H7 (cell line): ENCODE results near the gene TDRD9. TPM values are rescaled to one million over a fixed set of nuclear protein-coding genes. Genes with fewer than 3 reads are reported as not detected.

ENCODE experiments used
- DNase-seq: peaks from one replicate; pipeline ENCODE4 v3.0.0; 2012
- H3K27me3 ChIP-seq: 2 replicates; pipeline ENCODE4 v1.6.0; 2011; ENCODE audit warnings: mild to moderate bottlenecking, low read length; ENCODE audit not compliant: control insufficient read depth, insufficient read depth
- H3K36me3 ChIP-seq: replicated peaks from 2 replicates; pipeline ENCODE4 v1.5.1; 2011; ENCODE audit warnings: low read length; ENCODE audit not compliant: control insufficient read depth, insufficient read depth
- H3K4me3 ChIP-seq: 2 replicates; pipeline ENCODE4 v1.5.1; 2011; ENCODE audit warnings: low read depth, mild to moderate bottlenecking, control low read depth, low read length, moderate library complexity; ENCODE audit not compliant: insufficient read depth
- total RNA-seq: library from RNA; depleted of rRNA; stranded (reverse); fragments of >200 nt; shearing (Covaris generic); gene quantifications from 2 replicates; pipeline ENCODE4 v1.2.3, GENCODE V29; 2014

The TDRD9 gene
- total RNA-seq, 1 experiment from 2014 or later, result not detected

DNA sequence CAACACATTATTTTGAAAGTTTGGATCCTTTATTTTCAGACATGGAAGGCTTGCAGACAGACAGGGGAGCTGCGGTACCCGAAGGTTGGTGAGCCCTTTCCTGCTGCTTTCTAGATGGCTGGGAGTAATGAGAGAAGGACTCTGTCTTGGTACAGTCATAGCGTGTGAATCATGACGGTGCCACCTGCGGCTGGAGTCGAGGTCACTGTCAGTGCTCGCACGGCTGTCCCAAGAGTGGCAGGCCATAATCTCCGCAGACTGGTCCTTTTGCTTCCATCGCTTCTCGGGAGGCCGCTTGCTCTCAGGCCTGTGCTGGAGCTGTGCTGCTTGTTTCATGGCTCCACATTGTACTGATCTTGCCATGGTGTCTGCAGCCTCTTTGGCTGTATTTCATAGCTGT, 78.9 kb downstream of the TDRD9 start:
- DNase-seq, result no peak
- no peaks in the 10 kb centered on the region for H3K36me3 ChIP-seq
- H3K4me3 ChIP-seq, result no peak overlapping the region
- H3K27me3 ChIP-seq, result no peaks in the 10 kb centered on the region

DNA sequence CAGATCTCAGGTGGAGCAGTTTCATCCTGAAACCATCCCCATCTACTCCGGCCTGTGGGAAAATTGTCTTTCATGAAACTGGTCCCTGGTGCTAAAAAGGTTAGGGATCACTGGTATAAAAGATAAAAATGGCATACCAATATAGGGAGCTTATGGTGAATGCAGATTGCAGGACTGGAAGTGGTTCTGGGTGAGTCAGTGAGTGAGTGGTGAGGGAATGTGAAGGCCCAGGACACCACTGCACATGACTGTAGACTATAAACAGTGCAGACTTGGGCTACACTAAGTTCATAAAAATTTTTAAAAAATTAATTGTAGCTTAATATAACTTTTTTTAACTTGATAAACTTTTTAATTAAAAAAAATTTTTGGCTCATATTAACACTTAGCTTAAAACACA, 81.0 kb downstream of the TDRD9 start:
- no peak overlapping the region for H3K4me3 ChIP-seq
- H3K36me3 ChIP-seq, result no peaks in the 10 kb centered on the region
- no peaks in the 10 kb centered on the region for H3K27me3 ChIP-seq
- no peak for DNase-seq

DNA sequence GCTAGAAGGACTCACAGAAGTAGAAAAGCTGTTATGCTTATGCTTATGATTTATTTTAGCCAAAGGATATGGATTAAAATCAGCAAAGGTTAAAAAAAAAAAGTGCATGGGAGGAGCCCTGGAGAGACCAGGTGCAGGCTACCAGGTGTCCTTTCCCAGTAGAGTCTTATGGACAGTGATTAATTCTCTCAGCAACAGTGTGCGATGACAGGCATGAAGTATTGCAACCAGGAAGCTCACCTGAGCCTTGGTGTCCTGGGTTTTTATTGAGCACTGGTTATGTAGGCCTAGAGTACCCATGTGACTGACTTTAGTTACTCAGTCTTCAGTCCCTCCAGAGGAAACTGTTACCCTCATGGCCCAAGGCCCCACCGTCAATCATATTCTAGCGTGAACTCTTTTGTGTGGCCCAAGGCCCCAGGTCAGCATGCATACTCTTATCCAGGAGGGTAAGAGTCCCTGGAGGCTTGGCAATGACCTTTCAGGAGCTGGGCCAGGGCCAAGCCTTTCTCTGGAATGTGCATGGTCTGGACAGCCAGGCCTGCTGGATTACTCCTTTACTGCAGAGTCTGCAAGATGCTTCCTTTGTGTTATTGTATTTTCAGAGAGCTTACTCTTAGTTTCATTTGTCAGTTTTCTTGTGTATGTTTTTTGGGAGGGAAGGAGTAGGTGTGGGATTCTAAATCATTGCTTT, 83.7 kb downstream of the TDRD9 start:
- Histone ChIP-seq H3K4me3 (no peak overlapping the region), H3K36me3 (no peaks in the 10 kb centered on the region), H3K27me3 (no peaks in the 10 kb centered on the region)
- DNase-seq, result no peak

DNA sequence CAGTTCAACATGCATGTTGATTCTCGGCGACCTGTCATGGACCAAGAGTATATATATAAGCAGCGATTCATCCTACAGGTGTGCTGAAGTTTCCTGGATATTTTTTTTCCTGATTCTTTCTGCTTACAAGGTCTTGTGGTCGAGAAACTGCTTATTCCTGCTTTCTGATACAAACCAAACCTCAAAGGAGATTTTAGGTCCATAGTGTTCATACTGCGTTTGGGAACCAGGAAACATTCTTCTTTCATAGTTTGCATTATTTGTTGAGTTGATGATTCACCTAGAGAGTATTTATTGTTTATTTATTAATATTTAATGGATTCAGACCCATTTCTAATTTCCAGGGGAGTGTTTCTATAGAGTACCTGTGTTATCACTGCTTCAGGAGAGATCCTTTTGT, 86.5 kb downstream of the TDRD9 start:
- no peak overlapping the region for H3K4me3 ChIP-seq
- H3K27me3 ChIP-seq, result no peaks in the 10 kb centered on the region
- no peaks in the 10 kb centered on the region for H3K36me3 ChIP-seq
- DNase-seq, result no peak

DNA sequence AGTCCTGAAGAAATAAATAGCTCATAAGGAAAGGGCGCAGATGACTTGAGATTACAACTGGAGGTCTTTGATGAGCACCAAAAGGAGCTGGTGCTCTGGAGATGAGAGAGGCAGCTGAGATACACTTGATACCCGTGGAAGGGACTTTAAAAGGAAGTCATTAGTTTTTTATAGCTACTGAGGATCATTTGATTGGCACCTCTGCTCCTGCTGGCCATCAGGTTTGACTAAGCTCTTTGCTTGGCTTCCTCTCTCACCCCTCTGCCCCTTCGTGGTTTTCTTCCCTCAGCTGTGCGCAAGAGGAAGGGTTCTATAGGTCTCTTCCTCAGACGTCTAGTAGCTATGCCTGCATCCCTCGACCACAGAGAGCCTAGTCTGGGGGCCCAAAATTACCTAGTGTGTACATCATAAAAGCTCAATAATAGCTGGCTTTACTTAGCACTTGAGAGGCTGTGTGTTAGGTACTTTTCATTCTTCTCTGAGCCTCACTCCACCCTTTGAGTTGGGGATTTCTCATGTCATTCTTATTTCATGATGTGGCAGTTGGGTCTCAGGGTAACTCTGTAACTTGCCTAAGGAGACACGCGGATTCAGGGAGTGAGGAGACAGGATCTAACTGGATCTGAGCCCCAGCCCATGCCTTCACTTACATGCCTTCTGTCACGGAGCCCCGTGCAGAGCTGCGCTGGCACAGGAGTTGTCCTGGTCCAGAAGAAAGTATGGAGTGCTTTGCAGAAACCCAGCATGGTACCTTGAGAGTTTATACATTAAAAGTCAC, 88.8 kb downstream of the TDRD9 start:
- no peak for DNase-seq
- Histone ChIP-seq H3K36me3 (no peaks in the 10 kb centered on the region), H3K4me3 (no peak overlapping the region), H3K27me3 (no peaks in the 10 kb centered on the region)

DNA sequence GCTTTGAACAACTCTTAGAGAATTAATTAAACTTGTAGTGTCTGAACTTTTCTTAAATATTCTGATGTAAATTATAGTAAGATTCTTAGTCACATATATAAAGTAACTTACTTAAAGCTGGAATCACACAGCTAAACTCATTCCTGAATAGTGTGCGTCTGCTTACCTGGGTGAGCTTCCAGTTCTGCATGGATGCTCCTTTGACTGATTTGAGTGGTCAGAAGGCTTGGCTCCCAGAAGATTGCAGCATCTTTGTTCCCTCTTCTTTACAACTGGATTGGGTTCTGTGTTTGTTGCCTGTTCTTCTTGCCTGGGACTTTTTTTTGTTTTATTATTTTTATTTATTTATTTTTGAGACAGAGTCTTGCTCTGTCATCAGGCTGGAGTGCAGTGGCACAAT, 90.8 kb downstream of the TDRD9 start:
- H3K4me3 ChIP-seq, result no peak overlapping the region
- no peaks in the 10 kb centered on the region for H3K27me3 ChIP-seq
- DNase-seq, result no peak
- H3K36me3 ChIP-seq, result no peaks in the 10 kb centered on the region

DNA sequence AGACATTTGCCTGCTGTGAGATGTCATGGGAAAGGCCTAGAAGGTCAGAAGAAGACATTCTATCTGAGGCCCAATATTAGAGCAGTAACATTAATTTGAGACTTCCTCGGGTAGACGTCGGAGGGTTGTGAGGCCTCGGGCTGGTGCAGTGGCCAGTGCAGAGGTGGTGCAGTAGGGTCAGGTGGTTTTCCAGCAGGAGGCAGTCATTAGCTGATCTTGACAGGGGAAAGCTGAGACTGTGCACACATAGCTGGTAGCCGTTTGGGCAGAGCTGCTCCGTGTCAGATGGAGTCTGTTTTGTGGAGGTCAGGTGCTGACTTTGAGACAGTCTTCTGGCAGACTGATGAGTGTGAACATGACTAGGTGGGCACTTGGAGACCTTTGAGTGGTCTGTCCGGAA, 91.5 kb downstream of the TDRD9 start:
- Histone ChIP-seq H3K4me3 (no peak overlapping the region), H3K27me3 (no peaks in the 10 kb centered on the region), H3K36me3 (no peaks in the 10 kb centered on the region)
- no peak for DNase-seq

DNA sequence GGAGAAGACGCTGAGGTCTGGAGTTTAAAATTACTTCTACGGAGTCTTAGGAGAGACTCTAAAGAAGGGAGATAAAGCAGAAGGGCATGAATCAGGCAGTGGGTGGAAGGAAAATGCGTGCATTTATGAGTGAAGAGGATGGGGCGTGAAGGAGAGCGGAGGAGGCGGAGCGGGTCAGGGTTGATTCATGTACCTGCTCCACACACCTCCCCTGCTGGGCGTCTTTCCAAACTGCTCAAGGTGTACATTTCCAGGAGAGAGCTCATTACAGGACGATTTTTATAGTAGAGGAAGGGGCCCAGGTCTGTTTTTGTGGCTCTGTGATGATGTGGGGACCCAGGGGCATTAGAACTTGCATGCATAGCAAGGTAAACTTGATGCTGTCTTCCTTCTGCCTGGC, 92.2 kb downstream of the TDRD9 start:
- no peaks in the 10 kb centered on the region for H3K27me3 ChIP-seq
- no peak for DNase-seq
- no peaks in the 10 kb centered on the region for H3K36me3 ChIP-seq
- no peak overlapping the region for H3K4me3 ChIP-seq

DNA sequence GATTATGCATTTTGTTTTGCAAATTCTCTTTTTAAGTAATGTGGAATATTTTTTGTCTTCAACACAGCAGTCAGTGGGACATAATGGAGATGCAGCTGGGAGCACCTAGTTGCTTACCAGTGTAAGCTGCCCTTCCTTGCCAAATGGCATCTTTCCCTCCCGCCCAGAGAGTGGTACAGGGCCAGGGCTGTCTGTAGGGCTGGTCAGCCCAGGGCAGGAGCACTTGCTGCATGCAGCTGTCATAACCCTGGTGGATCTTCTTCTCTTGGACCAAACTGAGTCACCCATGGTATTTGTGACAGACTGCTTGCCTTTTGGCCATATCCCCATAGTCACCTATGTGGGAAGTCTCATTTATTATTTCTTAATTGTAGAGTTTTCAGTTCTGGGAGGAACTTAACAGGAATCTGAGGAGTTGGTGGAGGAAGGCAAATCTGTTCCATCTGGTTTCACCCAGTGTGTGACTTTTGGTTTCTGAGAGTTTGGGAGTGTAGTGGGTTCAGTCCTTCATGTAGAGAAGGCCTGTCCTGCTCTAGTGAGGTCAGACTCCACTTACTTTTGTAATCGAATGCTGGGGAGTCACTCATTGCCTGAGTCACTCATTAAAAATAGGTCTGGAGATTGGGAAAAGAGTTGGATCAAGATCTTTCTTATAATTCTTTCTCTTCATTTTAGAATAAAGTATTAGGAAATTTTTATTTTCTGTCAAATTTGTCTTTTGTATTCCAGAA, 95.2 kb downstream of the TDRD9 start:
- DNase-seq, result no peak
- no peaks in the 10 kb centered on the region for H3K36me3 ChIP-seq
- H3K27me3 ChIP-seq, result no peaks in the 10 kb centered on the region
- H3K4me3 ChIP-seq, result no peak overlapping the region

DNA sequence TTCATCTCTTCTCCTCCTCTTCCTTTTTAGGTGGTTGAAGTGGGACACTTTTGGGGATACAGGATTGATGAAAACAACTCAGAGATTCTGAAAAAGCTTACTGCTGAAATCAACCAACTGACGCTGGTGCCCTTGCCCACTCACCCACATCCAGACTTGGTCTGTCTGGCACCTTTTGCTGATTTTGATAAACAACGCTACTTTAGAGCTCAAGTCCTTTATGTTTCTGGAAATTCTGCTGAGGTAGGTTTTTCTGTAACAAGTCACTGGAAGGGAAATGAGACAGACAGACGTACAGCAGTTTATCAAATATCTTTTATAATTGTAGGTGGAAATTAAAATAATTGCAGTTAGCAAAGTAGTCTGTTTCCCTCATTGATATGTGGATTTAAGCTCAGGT, 97.3 kb downstream of the TDRD9 start:
- H3K27me3 ChIP-seq, result no peaks in the 10 kb centered on the region
- H3K36me3 ChIP-seq, result no peaks in the 10 kb centered on the region
- H3K4me3 ChIP-seq, result no peak overlapping the region
- DNase-seq, result no peak

DNA sequence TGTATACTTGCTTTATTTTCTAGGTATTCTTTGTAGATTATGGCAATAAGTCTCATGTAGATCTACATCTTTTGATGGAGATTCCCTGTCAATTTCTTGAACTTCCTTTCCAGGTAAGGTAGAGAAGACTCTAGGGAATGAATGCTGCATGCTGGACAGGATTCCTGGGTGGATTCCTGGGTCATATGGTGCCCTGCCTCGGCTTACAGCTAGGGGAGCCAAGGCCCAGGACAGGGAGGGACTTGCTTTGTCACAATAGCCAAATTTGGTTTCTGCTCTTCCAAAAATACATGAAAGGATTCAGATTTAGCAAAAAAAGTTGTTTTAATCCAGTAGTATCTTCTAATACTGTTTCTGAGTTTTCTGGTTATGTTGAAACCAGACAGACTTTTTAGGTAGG, 97.8 kb downstream of the TDRD9 start:
- no peak for DNase-seq
- Histone ChIP-seq H3K4me3 (no peak overlapping the region), H3K27me3 (no peaks in the 10 kb centered on the region), H3K36me3 (no peaks in the 10 kb centered on the region)

DNA sequence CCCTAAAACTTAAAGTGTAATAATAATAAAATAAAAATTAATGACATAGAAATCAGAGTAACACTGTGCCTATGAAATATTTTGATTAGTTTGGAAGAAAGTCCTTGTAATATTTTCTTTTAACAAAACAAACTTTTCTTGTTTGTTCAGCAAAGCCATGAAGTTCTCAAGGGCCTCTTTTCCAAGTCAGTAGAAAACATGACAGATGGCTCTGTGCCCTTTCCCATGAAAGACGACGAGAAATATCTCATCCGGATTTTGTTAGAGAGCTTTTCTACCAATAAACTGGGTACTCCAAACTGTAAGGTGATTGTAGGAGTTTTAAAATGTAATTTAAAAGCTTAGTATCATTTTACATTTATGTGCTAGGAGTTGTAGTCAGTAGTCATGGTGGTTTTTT, 102.7 kb downstream of the TDRD9 start:
- H3K4me3 ChIP-seq, result no peak overlapping the region
- no peaks in the 10 kb centered on the region for H3K27me3 ChIP-seq
- no peaks in the 10 kb centered on the region for H3K36me3 ChIP-seq
- no peak for DNase-seq

DNA sequence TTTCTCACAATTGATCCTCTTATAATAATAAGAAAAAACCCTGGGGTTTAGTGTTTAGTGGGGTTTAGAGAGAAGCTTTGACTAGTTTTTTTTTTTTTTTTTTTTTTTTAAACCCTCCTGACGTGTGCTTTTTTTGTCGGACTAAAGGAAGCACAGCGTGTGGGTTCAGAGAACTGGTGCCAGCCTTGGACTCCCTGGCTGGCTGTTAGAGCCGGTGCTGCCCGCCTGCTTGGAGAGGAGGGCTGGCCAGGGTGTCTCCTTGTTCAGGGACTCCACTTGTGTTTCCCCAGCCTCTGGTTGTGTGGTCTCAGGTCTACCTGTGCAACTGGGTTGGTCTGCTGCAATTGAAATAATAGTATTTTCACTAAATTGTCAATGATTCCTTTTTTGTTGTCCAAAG, 103.1 kb downstream of the TDRD9 start:
- Histone ChIP-seq H3K27me3 (no peaks in the 10 kb centered on the region), H3K4me3 (no peak overlapping the region), H3K36me3 (no peaks in the 10 kb centered on the region)
- DNase-seq, result no peak

DNA sequence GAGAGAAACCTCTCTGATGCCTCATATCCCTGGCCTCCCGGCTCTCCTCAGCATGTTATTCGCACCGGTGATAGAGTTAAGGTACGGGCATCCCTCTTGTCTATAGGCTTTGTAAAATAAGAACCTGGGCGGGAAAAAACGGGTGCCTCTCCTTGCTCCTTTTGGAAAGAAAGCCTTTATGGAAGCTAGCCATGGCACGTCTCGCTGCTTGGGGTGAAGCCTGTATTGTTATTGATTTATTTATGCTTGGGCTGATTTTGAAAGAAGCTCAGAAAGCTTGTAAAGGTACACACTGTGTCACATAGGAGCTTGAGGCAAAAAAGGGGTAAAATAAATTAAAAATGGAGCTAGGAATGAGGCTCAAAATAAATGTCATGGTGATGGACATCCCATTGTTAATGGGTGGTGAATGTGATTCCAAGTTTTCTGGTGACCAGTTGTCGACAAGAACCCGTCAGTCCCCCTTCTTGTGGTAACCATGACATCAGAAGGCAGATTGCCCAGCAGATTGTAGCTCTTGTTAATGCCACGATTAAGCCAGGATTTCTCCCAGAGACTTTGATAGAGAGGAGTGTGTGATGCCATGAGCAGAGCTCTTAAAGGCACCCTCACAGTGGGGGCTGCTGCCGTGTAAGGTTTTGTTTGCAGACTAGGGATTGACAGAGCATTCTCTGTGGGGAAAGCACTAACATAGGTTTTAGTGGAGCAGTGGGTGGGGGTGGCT, 106.9 kb downstream of the TDRD9 start:
- no peak overlapping the region for H3K4me3 ChIP-seq
- no peak for DNase-seq
- no peaks in the 10 kb centered on the region for H3K27me3 ChIP-seq
- no peaks in the 10 kb centered on the region for H3K36me3 ChIP-seq
